H1 (cell line): Measurements from ENCODE around the gene SHC3. TPM values are rescaled to one million over a fixed set of nuclear protein-coding genes. Genes with fewer than 3 reads are reported as not detected.

Experiments used
- BACH1 ChIP-seq: IDR thresholded peaks from 2 replicates; pipeline ENCODE4 v1.6.1; 2012; ENCODE audit warnings: low read length, improper control_type of control experiment
- CTBP2 ChIP-seq: IDR thresholded peaks from 2 replicates; pipeline ENCODE4 v1.7.0; 2011; ENCODE audit warnings: borderline replicate concordance, mild to moderate bottlenecking, moderate library complexity, mixed read lengths, low read length; ENCODE audit not compliant: insufficient read depth, insufficient read length
- EZH2 ChIP-seq: fragments of 200-600 bp; sonication (generic); IDR thresholded peaks from 2 replicates; pipeline ENCODE4 v1.7.1; 2012; ENCODE audit warnings: low read depth, mild to moderate bottlenecking, moderate library complexity, low read length, inconsistent platforms; ENCODE audit not compliant: severe bottlenecking
- SIN3A ChIP-seq, 2 experiments: IDR thresholded peaks in 1 of 2; conservative IDR thresholded peaks in 1 of 2; 2 replicates each; pipeline ENCODE4 v1.6.1; 2011 to 2012; ENCODE audit warnings: low read length in 2 of 2, improper control_type of control experiment in 1 of 2, low read depth in 1 of 2, mild to moderate bottlenecking in 1 of 2
- SUZ12 ChIP-seq: fragments of 200-600 bp; sonication (generic); IDR thresholded peaks from 2 replicates; pipeline ENCODE4 v1.6.1; 2012; ENCODE audit warnings: mild to moderate bottlenecking, inconsistent platforms, low read length, moderate library complexity, mixed read lengths
- polyA plus RNA-seq, 7 experiments: library from polyadenylated mRNA; depleted of rRNA in 3 of 7; stranded (reverse) in 5 of 7; unstranded in 2 of 7; fragments of >200 nt in 5 of 7; fragments of 200-250 nt in 2 of 7; gene quantifications; 1 replicate in 5 of 7; 2 replicates in 1 of 7; 4 replicates in 1 of 7; pipeline versions ENCODE4 v1.2.1 to v1.2.3, GENCODE V29; 2011 to 2013; ENCODE audit warnings: missing spikeins in 2 of 7, mixed read lengths in 2 of 7
- total RNA-seq: library from RNA; stranded (reverse); fragmentation: NEBNext Ultra II Directional; extraction: Animal tissue kit (Norgen Biotek cat#: 25700); gene quantifications from 2 replicates; pipeline ENCODE4 v1.2.1, GENCODE V29; 2021

The SHC3 gene
- total and polyA plus RNA-seq, 2 of the 8 experiments (the other 6 are each of a cell fraction or from before 2014, with no cell fraction given): 1.4 to 7.1 TPM

- TF ChIP-seq SUZ12 (no peak), BACH1 (no peak), CTBP2 (no peak), EZH2 (no peak), SIN3A (conservative IDR thresholded peaks at IDR 0.05 in 1 of 2, IDR thresholded peaks at IDR 0.05 in 1 of 2; ENCODE audit: low read depth in 1 of 2, low read length in 2 of 2) (no peak)
- TF ChIP-seq, all 59 proteins: peak for 0
Measured at GRCh38 chr9:88998911-88999310, 179.7 kb downstream of the SHC3 start (continued).
